Naive thymus-derived CD4-positive, alpha-beta T cell (primary cell): ENCODE results near the gene DPP10. TPM values are rescaled to one million over a fixed set of nuclear protein-coding genes. Genes with fewer than 3 reads are reported as not detected.

Experiments
- ATAC-seq: fragments of 150-1000 bp; cut with Tn5 transposase; 2 replicates; pipeline ENCODE4 v1.10.0; 2021; ENCODE audit warnings: mild to moderate bottlenecking, moderate library complexity
- CTCF ChIA-PET: fragments of 350-600 bp; sonication (Branson Sonifier 250); formaldehyde crosslinking; loops from one replicate; lab custom pipeline; 2021; ENCODE audit warnings: antibody characterized with exemption; lab: Charles Lee
- POLR2A ChIA-PET: fragments of 350-600 bp; sonication (Branson Sonifier 250); formaldehyde crosslinking; loops from one replicate; lab custom pipeline; 2021; ENCODE audit warnings: antibody characterized with exemption, inconsistent platforms; lab: Charles Lee
- DNase-seq, 9 donors: peaks; one replicate each; pipeline versions ENCODE4 v3.0.0 to v3.0.0-alpha.2; 2020 to 2022; ENCODE audit warnings: mixed read lengths in 1 of 9
- H3K27ac ChIP-seq: one replicate; pipeline ENCODE4 v1.7.0; 2013; ENCODE audit warnings: mild to moderate bottlenecking, low read depth, low read length, moderate library complexity
- H3K27me3 ChIP-seq, 2 donors: one replicate each; pipeline ENCODE4 v1.7.0; 2013; ENCODE audit warnings: low read length in 2 of 2, mild to moderate bottlenecking in 2 of 2, moderate library complexity in 2 of 2; ENCODE audit not compliant: control insufficient read depth in 2 of 2, insufficient read depth in 2 of 2
- H3K36me3 ChIP-seq, 3 experiments: 1 replicate in 2 of 3; 2 replicates in 1 of 3; pipeline ENCODE4 v1.7.0; 2013; ENCODE audit warnings: low read length in 3 of 3, mild to moderate bottlenecking in 3 of 3, moderate library complexity in 1 of 3; ENCODE audit not compliant: insufficient read depth in 3 of 3, control insufficient read depth in 2 of 3
- H3K4me1 ChIP-seq, 2 donors: one replicate each; pipeline ENCODE4 v1.7.0; 2013; ENCODE audit warnings: low read length in 2 of 2, mild to moderate bottlenecking in 2 of 2, moderate library complexity in 1 of 2; ENCODE audit not compliant: control insufficient read depth in 2 of 2, insufficient read depth in 2 of 2
- H3K4me3 ChIP-seq: 2 replicates; pipeline ENCODE4 v1.7.0; 2013; ENCODE audit warnings: mild to moderate bottlenecking, low read length
- H3K9me3 ChIP-seq, 3 experiments: 1 replicate in 2 of 3; 2 replicates in 1 of 3; pipeline ENCODE4 v1.7.0; 2013; ENCODE audit warnings: low read length in 3 of 3; ENCODE audit not compliant: control insufficient read depth in 2 of 3
- H3K27ac Mint-ChIP-seq, 9 donors: one replicate each; pipeline ENCODE4 v1.8.0; 2020 to 2022; ENCODE audit warnings: mixed read lengths in 9 of 9, mild to moderate bottlenecking in 8 of 9, moderate library complexity in 5 of 9, inconsistent platforms in 2 of 9
- H3K27me3 Mint-ChIP-seq, 5 donors: one replicate each; pipeline ENCODE4 v1.8.0; 2021 to 2022; ENCODE audit warnings: mixed read lengths in 5 of 5, mild to moderate bottlenecking in 1 of 5
- H3K36me3 Mint-ChIP-seq, 5 donors: one replicate each; pipeline ENCODE4 v1.8.0; 2020 to 2022; ENCODE audit warnings: mixed read lengths in 5 of 5, mild to moderate bottlenecking in 3 of 5, inconsistent platforms in 1 of 5
- H3K4me1 Mint-ChIP-seq, 7 donors: one replicate each; pipeline ENCODE4 v1.8.0; 2020 to 2022; ENCODE audit warnings: mixed read lengths in 7 of 7, mild to moderate bottlenecking in 3 of 7, inconsistent platforms in 1 of 7
- H3K4me3 Mint-ChIP-seq, 10 donors: one replicate each; pipeline ENCODE4 v1.8.0; 2020 to 2022; ENCODE audit warnings: mild to moderate bottlenecking in 10 of 10, mixed read lengths in 10 of 10, moderate library complexity in 6 of 10, inconsistent platforms in 2 of 10
- H3K9me3 Mint-ChIP-seq, 11 donors: one replicate each; pipeline ENCODE4 v1.8.0; 2020 to 2022; ENCODE audit warnings: mixed read lengths in 11 of 11, mild to moderate bottlenecking in 4 of 11, inconsistent platforms in 1 of 11, moderate library complexity in 1 of 11
- intact Hi-C, 2 donors: fragments of 100-400 bp; cut with micrococcal nuclease; formaldehyde crosslinking; loops; one replicate each; pipeline ENCODE4 v1.15.1; 2023
- polyA plus RNA-seq, 2 donors: library from polyadenylated mRNA; unstranded; fragments of 300-500 nt; fragmentation: Illumina TruSeq; gene quantifications; one replicate each; pipeline ENCODE4 v1.2.3, GENCODE V29; 2021
- total RNA-seq, 6 experiments: library from RNA in 5 of 6; stranded (reverse) in 5 of 6; gene quantifications; 1 replicate in 5 of 6; 2 replicates in 1 of 6; pipeline ENCODE4 v1.2.3 and lab custom pipeline; 2021 to 2026

DPP10 gene
- total and polyA plus RNA-seq, 7 experiments from 2014 or later, result not detected

DNA sequence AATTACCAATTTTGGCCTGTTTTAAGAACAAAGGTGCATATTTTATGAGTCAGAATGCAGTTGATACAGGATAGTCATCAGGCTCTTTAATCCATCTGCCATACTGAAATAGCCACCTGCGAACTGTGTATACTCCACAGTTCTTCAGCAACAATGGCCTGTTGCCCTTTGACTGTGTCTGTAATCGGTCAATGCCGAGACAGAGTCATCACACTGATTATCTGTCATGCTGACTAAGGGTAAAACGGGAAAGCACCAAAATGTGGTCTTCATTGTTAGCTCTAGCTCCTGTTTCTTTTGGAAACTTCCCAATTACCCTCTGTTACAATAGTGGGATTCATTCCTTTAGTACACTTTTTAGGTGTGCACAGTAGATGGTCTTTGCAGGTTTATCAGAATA, 871.7 kb downstream of the DPP10 start:
- no peak for DNase-seq
- H3K27me3 ChIP-seq, result no peaks in the 10 kb centered on the region
- H3K36me3 Mint-ChIP-seq, result no peaks in the 10 kb centered on the region
- ChIA-PET CTCF (no interaction called here), POLR2A (no interaction called here)
- no peak overlapping the region for H3K4me3 Mint-ChIP-seq
- no peak overlapping the region for H3K4me3 ChIP-seq
- H3K27me3 Mint-ChIP-seq, result no peaks in the 10 kb centered on the region
- H3K27ac ChIP-seq, result no peak overlapping the region
- intact Hi-C loops, result no loop called here
- no peaks in the 10 kb centered on the region for H3K4me1 Mint-ChIP-seq
- no peaks in the 10 kb centered on the region for H3K4me1 ChIP-seq
- H3K9me3 Mint-ChIP-seq, result peaks cover 0 to 25% (median 3%) of the 10 kb centered on the region in 11 donors
- no peaks in the 10 kb centered on the region for H3K9me3 ChIP-seq
- no peak overlapping the region for H3K27ac Mint-ChIP-seq
- no peaks in the 10 kb centered on the region for H3K36me3 ChIP-seq
- no peak for ATAC-seq

DNA sequence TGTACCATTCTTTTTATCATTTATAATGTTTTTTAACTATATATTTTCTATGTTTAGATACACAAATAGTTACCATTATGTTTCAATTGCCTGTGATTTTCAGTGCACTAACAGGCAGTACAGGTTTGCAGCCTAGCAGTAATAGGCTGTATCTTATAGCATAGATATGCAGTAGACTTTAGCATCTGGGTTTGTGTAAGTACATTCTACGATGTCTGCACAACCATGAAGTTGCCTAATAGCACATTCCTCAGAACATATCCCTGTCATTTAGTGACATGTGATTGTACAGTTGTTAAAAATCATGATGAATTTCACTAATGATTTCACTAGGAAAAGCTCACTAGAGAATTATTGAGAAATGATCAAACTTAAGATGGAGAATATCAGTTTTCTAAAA, 884.6 kb downstream of the DPP10 start:
- CTCF ChIA-PET, result no interaction called here
- no peak overlapping the region for H3K27ac Mint-ChIP-seq

DNA sequence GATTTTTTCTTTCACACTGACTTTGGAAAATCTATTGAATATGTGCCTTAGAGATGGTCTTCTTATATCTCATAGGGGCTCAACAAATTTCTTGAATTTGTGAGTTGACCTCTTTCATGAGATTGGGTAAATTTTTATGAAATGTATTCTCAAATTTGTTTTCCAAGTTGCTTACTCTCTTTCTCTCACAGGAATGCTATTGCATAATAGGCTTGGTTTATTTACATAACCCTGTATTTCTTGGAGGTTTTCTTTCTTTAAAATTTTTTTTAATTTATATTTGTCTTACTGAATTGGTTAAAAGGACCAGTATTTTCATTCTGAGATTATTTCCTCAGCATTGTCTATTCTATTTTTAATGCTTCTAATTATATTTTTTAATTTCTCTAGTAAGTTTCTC, 917.1 kb downstream of the DPP10 start:
- Mint-ChIP-seq H3K4me1 (no peaks in the 10 kb centered on the region), H3K27ac (no peak overlapping the region), H3K9me3 (peaks cover 8 to 53% (median 16%) of the 10 kb centered on the region in 11 donors), H3K4me3 (no peak overlapping the region), H3K27me3 (no peaks in the 10 kb centered on the region), H3K36me3 (no peaks in the 10 kb centered on the region)
- H3K9me3 ChIP-seq, result peaks cover 0 to 7% (median 0%) of the 10 kb centered on the region in 3 experiments
- ATAC-seq (no peak), DNase-seq (no peak)
- ChIA-PET POLR2A (no interaction called here), CTCF (no interaction called here)
- H3K27me3 ChIP-seq, result no peaks in the 10 kb centered on the region
- no peaks in the 10 kb centered on the region for H3K36me3 ChIP-seq
- intact Hi-C loops, result no loop called here
- H3K4me3 ChIP-seq, result no peak overlapping the region
- no peak overlapping the region for H3K27ac ChIP-seq
- H3K4me1 ChIP-seq, result no peaks in the 10 kb centered on the region

More for the DNA sequence above, 884.6 kb downstream of the DPP10 start:
- no peaks in the 10 kb centered on the region for H3K27me3 ChIP-seq
- intact Hi-C loops, result no loop called here
- H3K27ac ChIP-seq, result no peak overlapping the region
- Mint-ChIP-seq H3K9me3 (peaks cover 0 to 19% (median 4%) of the 10 kb centered on the region in 11 donors), H3K4me1 (no peaks in the 10 kb centered on the region), H3K36me3 (no peaks in the 10 kb centered on the region), H3K4me3 (no peak overlapping the region), H3K27me3 (no peaks in the 10 kb centered on the region)
- H3K36me3 ChIP-seq, result no peaks in the 10 kb centered on the region
- POLR2A ChIA-PET, result no interaction called here
- H3K9me3 ChIP-seq, result no peaks in the 10 kb centered on the region
- no peak for ATAC-seq
- DNase-seq, result no peak
- H3K4me1 ChIP-seq, result no peaks in the 10 kb centered on the region
- H3K4me3 ChIP-seq, result no peak overlapping the region

DNA sequence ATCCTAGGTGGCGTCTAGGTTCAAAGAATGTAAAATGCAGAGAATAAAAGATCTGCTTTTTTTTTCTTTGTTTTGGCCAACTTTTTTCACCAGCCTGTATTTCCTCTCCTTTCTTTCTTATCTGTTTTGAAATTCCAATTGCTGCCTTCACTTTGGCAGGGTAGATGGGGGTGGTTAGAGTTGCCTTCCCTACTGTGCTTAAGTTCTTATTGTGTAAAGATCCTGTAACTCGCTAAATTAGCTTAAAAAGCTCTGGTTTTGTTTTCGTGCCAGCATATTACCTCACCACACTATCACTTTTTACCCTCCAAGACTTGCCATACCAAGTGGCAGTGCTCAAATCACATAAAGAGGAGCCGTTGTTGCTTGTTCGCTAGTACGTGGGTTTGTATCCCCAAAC, 921.7 kb downstream of the DPP10 start:
- ATAC-seq, result no peak
- ChIA-PET POLR2A (no interaction called here), CTCF (interaction anchor here (0.7 kb wide), 1 partner anchor 79 kb away, joined by 3 read pairs; no protein-coding TSS in a partner anchor)
- Histone ChIP-seq H3K9me3 (peaks cover 0 to 7% (median 5%) of the 10 kb centered on the region in 3 experiments), H3K4me3 (no peak overlapping the region), H3K27me3 (no peaks in the 10 kb centered on the region), H3K36me3 (no peaks in the 10 kb centered on the region), H3K27ac (no peak overlapping the region), H3K4me1 (no peaks in the 10 kb centered on the region)
- Mint-ChIP-seq H3K4me3 (no peak overlapping the region), H3K27me3 (no peaks in the 10 kb centered on the region), H3K36me3 (no peaks in the 10 kb centered on the region), H3K4me1 (no peaks in the 10 kb centered on the region), H3K27ac (no peak overlapping the region), H3K9me3 (peaks cover 1 to 17% (median 8%) of the 10 kb centered on the region in 11 donors)
- no peak for DNase-seq
- intact Hi-C loops, result no loop called here

DNA sequence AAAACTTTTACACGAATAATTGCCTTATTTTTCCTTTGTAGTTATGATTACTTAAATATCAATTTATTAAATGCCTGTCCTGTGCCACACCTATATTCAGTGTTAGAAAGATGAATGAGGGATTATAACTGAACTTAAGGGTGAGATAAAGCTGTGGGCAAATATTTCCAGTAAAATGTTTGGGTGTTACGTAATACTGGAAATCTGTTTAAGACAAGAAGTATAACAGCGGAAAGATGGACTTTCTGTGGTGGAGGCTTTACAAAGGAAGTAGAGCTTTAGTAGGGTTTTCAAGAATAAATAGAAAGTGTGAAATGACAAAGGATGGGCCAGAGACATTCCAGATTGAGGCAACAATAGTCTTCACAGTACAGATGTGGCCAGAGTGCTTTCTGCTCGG, 927.0 kb downstream of the DPP10 start:
- no peaks in the 10 kb centered on the region for H3K36me3 ChIP-seq
- Mint-ChIP-seq H3K27ac (no peak overlapping the region), H3K4me1 (no peaks in the 10 kb centered on the region), H3K36me3 (peaks cover 0 to 7% (median 0%) of the 10 kb centered on the region in 5 donors), H3K4me3 (no peak overlapping the region), H3K9me3 (peaks cover 8 to 39% (median 17%) of the 10 kb centered on the region in 11 donors), H3K27me3 (no peaks in the 10 kb centered on the region)
- intact Hi-C loops, result no loop called here
- no peaks in the 10 kb centered on the region for H3K27me3 ChIP-seq
- CTCF ChIA-PET, result no interaction called here
- peaks cover 0 to 12% (median 10%) of the 10 kb centered on the region in 3 experiments for H3K9me3 ChIP-seq
- POLR2A ChIA-PET, result no interaction called here
- ATAC-seq (no peak), DNase-seq (no peak)
- no peaks in the 10 kb centered on the region for H3K4me1 ChIP-seq
- no peak overlapping the region for H3K27ac ChIP-seq
- no peak overlapping the region for H3K4me3 ChIP-seq

DNA sequence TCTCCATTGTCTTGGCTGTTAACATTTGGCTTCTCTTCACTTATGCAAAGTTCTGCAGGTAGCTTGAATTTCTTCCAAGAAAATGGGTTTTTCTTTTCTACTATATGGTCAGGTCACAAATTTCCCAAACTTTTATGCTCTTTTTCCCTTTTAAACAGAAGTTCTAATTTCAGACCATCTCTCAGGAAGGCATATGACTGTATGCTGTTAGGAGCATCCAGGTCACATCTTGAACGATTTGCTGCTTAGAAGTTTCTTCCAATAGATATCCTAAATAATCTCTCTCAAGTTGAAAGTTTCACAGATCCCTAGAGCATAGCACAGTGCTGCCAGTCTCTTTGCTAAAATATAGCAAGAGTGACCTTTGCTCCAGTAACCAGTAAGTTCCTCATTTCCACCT, 932.5 kb downstream of the DPP10 start:
- no peaks in the 10 kb centered on the region for H3K36me3 ChIP-seq
- POLR2A ChIA-PET, result no interaction called here

DNA sequence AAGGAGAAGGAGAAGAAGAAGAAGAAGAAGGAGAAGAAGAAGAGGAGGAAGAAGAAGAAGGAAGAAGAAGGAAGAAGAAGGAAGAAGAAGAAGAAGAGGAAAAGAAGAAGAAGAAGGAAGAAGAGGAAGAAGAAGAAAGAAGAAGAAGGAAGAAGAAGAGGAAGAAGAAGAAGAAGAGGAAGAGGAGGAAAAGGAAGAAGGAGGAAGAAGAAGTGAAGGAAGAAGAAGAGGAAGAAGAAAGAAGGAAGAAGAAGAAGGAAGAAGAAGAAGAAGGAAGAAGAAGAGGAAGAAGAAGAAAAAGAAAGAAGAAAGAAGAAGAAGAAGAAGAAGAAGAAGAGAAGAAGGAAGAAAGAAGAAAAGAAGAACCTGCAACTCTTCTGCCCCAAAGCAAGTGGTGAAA, 942.0 kb downstream of the DPP10 start:
- intact Hi-C loops, result no loop called here
- H3K4me1 ChIP-seq, result no peaks in the 10 kb centered on the region
- no peak overlapping the region for H3K27ac Mint-ChIP-seq
- POLR2A ChIA-PET, result no interaction called here
- no peak for DNase-seq
- CTCF ChIA-PET, result no interaction called here
- H3K4me3 Mint-ChIP-seq, result no peak overlapping the region
- no peak overlapping the region for H3K27ac ChIP-seq
- H3K9me3 Mint-ChIP-seq, result peaks cover 9 to 38% (median 25%) of the 10 kb centered on the region in 11 donors
- no peaks in the 10 kb centered on the region for H3K27me3 ChIP-seq
- no peak overlapping the region for H3K4me3 ChIP-seq
- H3K36me3 ChIP-seq, result no peaks in the 10 kb centered on the region
- no peaks in the 10 kb centered on the region for H3K9me3 ChIP-seq
- no peaks in the 10 kb centered on the region for H3K27me3 Mint-ChIP-seq
- H3K4me1 Mint-ChIP-seq, result no peaks in the 10 kb centered on the region
- H3K36me3 Mint-ChIP-seq, result peaks cover 0 to 8% (median 0%) of the 10 kb centered on the region in 5 donors
- no peak for ATAC-seq

More for the DNA sequence above, 932.5 kb downstream of the DPP10 start:
- Mint-ChIP-seq H3K4me1 (no peaks in the 10 kb centered on the region), H3K27ac (no peak overlapping the region), H3K36me3 (peaks cover 0 to 8% (median 0%) of the 10 kb centered on the region in 5 donors), H3K27me3 (no peaks in the 10 kb centered on the region), H3K4me3 (no peak overlapping the region), H3K9me3 (peaks cover 16 to 56% (median 32%) of the 10 kb centered on the region in 11 donors)
- DNase-seq, result no peak
- no peak overlapping the region for H3K4me3 ChIP-seq
- intact Hi-C loops, result no loop called here
- peaks cover 6 to 18% (median 7%) of the 10 kb centered on the region in 3 experiments for H3K9me3 ChIP-seq
- H3K27ac ChIP-seq, result no peak overlapping the region
- no peaks in the 10 kb centered on the region for H3K27me3 ChIP-seq
- ATAC-seq, result no peak
- CTCF ChIA-PET, result no interaction called here
- H3K4me1 ChIP-seq, result no peaks in the 10 kb centered on the region
